Measurements from ENCODE around the gene GTPBP3. TPM values are rescaled to one million over a fixed set of nuclear protein-coding genes. Genes with fewer than 3 reads are reported as not detected.

Gene GTPBP3
- total and polyA plus RNA-seq, 9 of the 15 experiments (the other 6 are each of a cell fraction or from before 2014, with no cell fraction given), result 4.9 to 124 (median 22.6) TPM

DNA sequence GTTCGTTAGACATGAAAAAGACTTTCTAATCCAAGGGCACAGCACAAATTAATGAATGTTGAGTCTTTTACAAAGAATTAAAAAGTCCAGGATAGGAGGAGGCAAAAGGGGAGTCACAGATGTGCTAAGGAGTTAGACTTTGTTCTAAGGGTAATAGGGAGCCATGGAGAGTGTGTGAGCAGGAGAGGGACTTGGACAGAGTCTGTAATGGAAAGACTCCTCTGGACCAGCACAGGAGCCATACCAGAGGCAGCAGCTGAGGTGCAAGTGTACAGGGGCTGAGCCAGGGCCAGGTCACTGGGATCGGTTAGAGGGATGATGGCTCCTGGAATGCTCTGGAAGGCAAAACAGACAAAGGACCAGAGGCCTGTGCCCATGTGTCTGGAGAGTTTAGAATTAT lies 10.5 kb downstream of the GTPBP3 start:
- Histone ChIP-seq H3K4me3 (no peak overlapping the region), H3K9me1 (ENCODE audit: control insufficient read depth, insufficient read depth, low read length) (no peaks in the 10 kb centered on the region), H3K36me3 (ENCODE audit: control insufficient read depth, insufficient read depth, low read length) (no peaks in the 10 kb centered on the region), H3K79me2 (ENCODE audit: control insufficient read depth, insufficient read depth, low read length) (no peaks in the 10 kb centered on the region), H3K4me1 (replicated peaks in 1 of 2; ENCODE audit: control insufficient read depth in 2 of 2, insufficient read depth in 2 of 2, low read length in 2 of 2) (peaks cover 0 to 13% of the 10 kb centered on the region in 2 experiments; a peak in 1 of 5 replicates), H4K20me1 (replicated peaks; ENCODE audit: control insufficient read depth, insufficient read depth, low read length) (0 out of 2 replicates have a peak, but pooled peaks cover 3% of the 10 kb centered on the region), H3K9me3 (replicated peaks; ENCODE audit: control insufficient read depth, insufficient read depth, low read depth, low read length) (no peaks in the 10 kb centered on the region), H3K4me2 (ENCODE audit: insufficient read depth, low read length) (no peak overlapping the region), H3K27ac (ENCODE audit: extremely low read depth, low read depth, low read length) (no peak overlapping the region), H2AFZ (ENCODE audit: low read depth, low read length) (no peak overlapping the region), H3K27me3 (ENCODE audit: control insufficient read depth in 2 of 2, insufficient read depth in 2 of 2, low read length in 2 of 2) (peaks cover 5 to 32% of the 10 kb centered on the region in 2 experiments; a peak in 4 of 5 replicates), H3K9ac (ENCODE audit: insufficient read depth in 1 of 2, low read depth in 2 of 2, low read length in 2 of 2) (no peak overlapping the region)
- FAIRE-seq (no peak), ATAC-seq (no peak), DNase-seq (ENCODE audit: extremely low read depth in 1 of 4, low spot score in 3 of 4) (no peak)
- 21% methylated on average over 2 of the region's 2 CpGs for WGBS (ENCODE audit: insufficient coverage, low coverage, missing lambda C conversion rate)
- in situ Hi-C loops (cut with MboI) (loop anchor here (5.0 kb wide), 1 partner anchor 39 kb away; no protein-coding TSS in a partner anchor), intact Hi-C loops (cut with micrococcal nuclease) (no loop called here)
- ChIA-PET POLR2A (interaction anchor here (1.9 kb wide), 1 partner anchor 12 kb away, joined by 5 read pairs; no protein-coding TSS in a partner anchor), CTCF (ENCODE audit: low intra/inter-chr PET ratio) (no interaction called here)
- no TSS peak for BruUV-seq (replicated peaks)
- no peak for TF ChIP-seq YBX1 (IDR thresholded peaks at IDR 0.05)
- TF ChIP-seq, protein P1, sequence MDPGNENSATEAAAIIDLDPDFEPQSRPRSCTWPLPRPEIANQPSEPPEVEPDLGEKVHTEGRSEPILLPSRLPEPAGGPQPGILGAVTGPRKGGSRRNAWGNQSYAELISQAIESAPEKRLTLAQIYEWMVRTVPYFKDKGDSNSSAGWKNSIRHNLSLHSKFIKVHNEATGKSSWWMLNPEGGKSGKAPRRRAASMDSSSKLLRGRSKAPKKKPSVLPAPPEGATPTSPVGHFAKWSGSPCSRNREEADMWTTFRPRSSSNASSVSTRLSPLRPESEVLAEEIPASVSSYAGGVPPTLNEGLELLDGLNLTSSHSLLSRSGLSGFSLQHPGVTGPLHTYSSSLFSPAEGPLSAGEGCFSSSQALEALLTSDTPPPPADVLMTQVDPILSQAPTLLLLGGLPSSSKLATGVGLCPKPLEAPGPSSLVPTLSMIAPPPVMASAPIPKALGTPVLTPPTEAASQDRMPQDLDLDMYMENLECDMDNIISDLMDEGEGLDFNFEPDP (CRISPR knock-in tag; IDR thresholded peaks at IDR 0.05), result no peak
- TF ChIP-seq FOS (IDR thresholded peaks at IDR 0.05; ENCODE audit: extremely low read depth, insufficient read length), result no peak
- no peak for TF ChIP-seq MECOM (CRISPR knock-in tag; IDR thresholded peaks at IDR 0.05)
- TF ChIP-seq RNF2 (IDR thresholded peaks at IDR 0.05), result no peak
- no peak for TF ChIP-seq MIER1 (IDR thresholded peaks at IDR 0.05; ENCODE audit: low read depth)
- TF ChIP-seq MYBL2 (IDR thresholded peaks at IDR 0.05; ENCODE audit: low read depth), result no peak
- no peak for TF ChIP-seq MYBL2 (CRISPR knock-in tag; IDR thresholded peaks at IDR 0.05; ENCODE audit: borderline replicate concordance)
- TF ChIP-seq, protein P2, sequence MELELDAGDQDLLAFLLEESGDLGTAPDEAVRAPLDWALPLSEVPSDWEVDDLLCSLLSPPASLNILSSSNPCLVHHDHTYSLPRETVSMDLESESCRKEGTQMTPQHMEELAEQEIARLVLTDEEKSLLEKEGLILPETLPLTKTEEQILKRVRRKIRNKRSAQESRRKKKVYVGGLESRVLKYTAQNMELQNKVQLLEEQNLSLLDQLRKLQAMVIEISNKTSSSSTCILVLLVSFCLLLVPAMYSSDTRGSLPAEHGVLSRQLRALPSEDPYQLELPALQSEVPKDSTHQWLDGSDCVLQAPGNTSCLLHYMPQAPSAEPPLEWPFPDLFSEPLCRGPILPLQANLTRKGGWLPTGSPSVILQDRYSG (tag; conservative IDR thresholded peaks at IDR 0.05; ENCODE audit: low read depth), result no peak
- TF ChIP-seq, protein P3, sequence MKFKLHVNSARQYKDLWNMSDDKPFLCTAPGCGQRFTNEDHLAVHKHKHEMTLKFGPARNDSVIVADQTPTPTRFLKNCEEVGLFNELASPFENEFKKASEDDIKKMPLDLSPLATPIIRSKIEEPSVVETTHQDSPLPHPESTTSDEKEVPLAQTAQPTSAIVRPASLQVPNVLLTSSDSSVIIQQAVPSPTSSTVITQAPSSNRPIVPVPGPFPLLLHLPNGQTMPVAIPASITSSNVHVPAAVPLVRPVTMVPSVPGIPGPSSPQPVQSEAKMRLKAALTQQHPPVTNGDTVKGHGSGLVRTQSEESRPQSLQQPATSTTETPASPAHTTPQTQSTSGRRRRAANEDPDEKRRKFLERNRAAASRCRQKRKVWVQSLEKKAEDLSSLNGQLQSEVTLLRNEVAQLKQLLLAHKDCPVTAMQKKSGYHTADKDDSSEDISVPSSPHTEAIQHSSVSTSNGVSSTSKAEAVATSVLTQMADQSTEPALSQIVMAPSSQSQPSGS (CRISPR knock-in tag; IDR thresholded peaks at IDR 0.05), result no peak
- no peak for TF ChIP-seq ZNF76 (CRISPR knock-in tag; IDR thresholded peaks at IDR 0.05; ENCODE audit: borderline replicate concordance)
- no peak for TF ChIP-seq NBN (IDR thresholded peaks at IDR 0.05; ENCODE audit: low read depth)
- TF ChIP-seq PYGO2 (tag; IDR thresholded peaks at IDR 0.05), result no peak
- TF ChIP-seq, protein P4, sequence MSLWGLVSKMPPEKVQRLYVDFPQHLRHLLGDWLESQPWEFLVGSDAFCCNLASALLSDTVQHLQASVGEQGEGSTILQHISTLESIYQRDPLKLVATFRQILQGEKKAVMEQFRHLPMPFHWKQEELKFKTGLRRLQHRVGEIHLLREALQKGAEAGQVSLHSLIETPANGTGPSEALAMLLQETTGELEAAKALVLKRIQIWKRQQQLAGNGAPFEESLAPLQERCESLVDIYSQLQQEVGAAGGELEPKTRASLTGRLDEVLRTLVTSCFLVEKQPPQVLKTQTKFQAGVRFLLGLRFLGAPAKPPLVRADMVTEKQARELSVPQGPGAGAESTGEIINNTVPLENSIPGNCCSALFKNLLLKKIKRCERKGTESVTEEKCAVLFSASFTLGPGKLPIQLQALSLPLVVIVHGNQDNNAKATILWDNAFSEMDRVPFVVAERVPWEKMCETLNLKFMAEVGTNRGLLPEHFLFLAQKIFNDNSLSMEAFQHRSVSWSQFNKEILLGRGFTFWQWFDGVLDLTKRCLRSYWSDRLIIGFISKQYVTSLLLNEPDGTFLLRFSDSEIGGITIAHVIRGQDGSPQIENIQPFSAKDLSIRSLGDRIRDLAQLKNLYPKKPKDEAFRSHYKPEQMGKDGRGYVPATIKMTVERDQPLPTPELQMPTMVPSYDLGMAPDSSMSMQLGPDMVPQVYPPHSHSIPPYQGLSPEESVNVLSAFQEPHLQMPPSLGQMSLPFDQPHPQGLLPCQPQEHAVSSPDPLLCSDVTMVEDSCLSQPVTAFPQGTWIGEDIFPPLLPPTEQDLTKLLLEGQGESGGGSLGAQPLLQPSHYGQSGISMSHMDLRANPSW (CRISPR knock-in tag; IDR thresholded peaks at IDR 0.05), result no peak
- TF ChIP-seq RBM25 (IDR thresholded peaks at IDR 0.05; ENCODE audit: low read depth, low read length, severe bottlenecking), result peak; percentile 78
- TF ChIP-seq FOXJ2 (tag; IDR thresholded peaks at IDR 0.05), result no peak
- TF ChIP-seq XRCC4 (IDR thresholded peaks at IDR 0.05; ENCODE audit: extremely low read depth, insufficient read depth, insufficient read length), result no peak
- TF ChIP-seq ZNF121 (CRISPR knock-in tag; conservative IDR thresholded peaks at IDR 0.05), result 0 out of 2 replicates have a peak, but pooled peaks have one; percentile 14
